NCI-H82 (cell line): ENCODE results near the gene VASN.
A peak's percentile ranks its signal among the peaks of the same experiment; 100 is the strongest.

Source experiments
- DNase-seq: peaks from one replicate; lab custom pipeline; 2025; lab: John Stamatoyannopoulos, UW

Gene VASN

GRCh38 chr16:4337540-4338088, 34.0 kb upstream of the VASN start:
- DNase-seq, result peak; percentile 19

GRCh38 chr16:4338125-4338582, 33.5 kb upstream of the VASN start:
- DNase-seq, result no peak

GRCh38 chr16:4338712-4339299, 32.8 kb upstream of the VASN start:
- DNase-seq, result no peak

- DNase-seq, result no peak
Measured at GRCh38 chr16:4339455-4339854, 32.2 kb upstream of the VASN start.

GRCh38 chr16:4339909-4340308, 31.7 kb upstream of the VASN start:
- DNase-seq, result no peak

GRCh38 chr16:4340443-4340842, 31.2 kb upstream of the VASN start:
- no peak for DNase-seq

DNA sequence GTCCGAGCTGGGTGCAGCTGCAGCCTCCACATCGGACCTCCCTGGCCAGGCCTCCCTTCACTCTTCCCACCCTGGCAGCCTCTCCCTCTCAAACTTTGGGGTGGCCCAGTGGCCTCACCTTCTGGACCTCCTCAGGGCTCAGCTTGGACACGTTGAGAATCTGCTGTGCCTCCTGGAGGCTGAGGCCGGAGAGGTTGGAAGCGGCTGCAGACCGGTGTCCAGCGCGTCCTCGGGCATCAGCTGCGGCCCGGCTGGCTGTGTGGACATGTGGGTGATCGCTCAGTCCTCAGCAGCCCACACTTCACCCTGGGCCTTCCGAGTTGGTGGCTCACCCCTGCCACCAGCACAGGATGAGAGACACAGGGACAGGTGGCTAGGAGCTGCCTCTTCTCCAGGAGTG, 30.4 kb upstream of the VASN start:
- DNase-seq, result no peak

GRCh38 chr16:4342866-4343744, 28.5 kb upstream of the VASN start:
- no peak for DNase-seq

- peak; percentile 30 for DNase-seq
Measured at GRCh38 chr16:4344300-4344982, 27.2 kb upstream of the VASN start.

- no peak for DNase-seq
Measured at GRCh38 chr16:4344983-4345835, 26.4 kb upstream of the VASN start.

GRCh38 chr16:4345836-4346781, 25.5 kb upstream of the VASN start:
- no peak for DNase-seq

DNA sequence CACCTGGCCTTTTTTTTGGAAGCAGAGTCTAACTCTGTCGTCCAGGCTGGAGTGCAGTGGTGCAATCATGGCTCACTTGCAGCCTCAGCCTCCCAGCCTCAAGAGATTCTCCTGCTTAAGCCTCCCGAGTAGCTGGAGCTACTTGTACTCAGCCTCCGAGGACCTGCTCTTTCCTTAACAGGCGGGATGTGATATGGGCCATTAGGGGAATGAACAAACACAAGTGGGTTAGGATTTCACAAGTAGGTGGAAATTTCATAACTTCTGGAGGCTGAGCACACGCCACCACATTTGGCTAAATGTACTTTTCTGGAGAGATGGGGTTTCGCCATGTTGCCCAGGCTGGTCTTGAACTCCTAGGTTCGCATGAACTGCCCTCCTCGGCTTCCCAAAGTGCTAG, 24.6 kb upstream of the VASN start:
- DNase-seq, result no peak

- no peak for DNase-seq
Measured at GRCh38 chr16:4347765-4348509, 23.7 kb upstream of the VASN start.

DNA sequence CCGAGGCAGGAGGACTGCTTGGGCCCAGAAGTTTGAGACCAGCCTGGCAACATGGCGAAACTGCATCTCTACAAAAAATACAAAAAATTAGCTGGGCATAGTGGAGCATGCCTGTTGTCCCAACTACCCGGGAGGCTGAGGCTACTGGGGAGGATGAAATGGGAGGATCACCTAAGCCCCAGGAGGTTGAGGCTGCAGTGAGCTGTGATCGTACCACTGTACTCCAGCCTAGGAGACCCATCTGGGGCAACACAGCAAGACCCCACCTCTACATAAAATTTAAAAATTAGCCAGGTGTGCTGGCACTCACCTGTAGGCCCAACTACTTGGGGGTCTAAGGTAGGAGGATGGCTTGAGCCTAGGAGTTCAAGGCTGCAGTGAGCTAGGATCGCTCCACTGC, 22.3 kb upstream of the VASN start:
- DNase-seq, result no peak

DNA sequence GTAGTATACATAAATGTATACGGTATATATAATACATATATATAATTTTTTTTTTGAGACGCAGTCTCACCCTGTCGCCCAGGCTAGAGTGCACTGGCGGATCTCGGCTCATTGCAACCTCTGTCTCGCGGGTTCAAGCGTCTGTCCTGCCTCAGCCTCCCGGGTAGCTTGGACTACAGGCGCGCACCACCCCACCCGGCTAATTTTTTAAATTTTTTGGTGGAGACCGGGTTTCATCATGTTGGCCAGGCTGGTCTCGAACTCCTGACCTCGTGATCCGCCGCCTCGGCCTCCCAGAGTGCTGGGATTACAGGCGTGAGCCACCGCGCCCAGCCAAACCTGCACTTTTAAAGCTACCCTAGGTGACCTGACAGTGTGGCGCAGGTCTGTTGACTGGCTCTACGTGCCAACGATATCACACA, 21.3 kb upstream of the VASN start:
- DNase-seq, result no peak

DNA sequence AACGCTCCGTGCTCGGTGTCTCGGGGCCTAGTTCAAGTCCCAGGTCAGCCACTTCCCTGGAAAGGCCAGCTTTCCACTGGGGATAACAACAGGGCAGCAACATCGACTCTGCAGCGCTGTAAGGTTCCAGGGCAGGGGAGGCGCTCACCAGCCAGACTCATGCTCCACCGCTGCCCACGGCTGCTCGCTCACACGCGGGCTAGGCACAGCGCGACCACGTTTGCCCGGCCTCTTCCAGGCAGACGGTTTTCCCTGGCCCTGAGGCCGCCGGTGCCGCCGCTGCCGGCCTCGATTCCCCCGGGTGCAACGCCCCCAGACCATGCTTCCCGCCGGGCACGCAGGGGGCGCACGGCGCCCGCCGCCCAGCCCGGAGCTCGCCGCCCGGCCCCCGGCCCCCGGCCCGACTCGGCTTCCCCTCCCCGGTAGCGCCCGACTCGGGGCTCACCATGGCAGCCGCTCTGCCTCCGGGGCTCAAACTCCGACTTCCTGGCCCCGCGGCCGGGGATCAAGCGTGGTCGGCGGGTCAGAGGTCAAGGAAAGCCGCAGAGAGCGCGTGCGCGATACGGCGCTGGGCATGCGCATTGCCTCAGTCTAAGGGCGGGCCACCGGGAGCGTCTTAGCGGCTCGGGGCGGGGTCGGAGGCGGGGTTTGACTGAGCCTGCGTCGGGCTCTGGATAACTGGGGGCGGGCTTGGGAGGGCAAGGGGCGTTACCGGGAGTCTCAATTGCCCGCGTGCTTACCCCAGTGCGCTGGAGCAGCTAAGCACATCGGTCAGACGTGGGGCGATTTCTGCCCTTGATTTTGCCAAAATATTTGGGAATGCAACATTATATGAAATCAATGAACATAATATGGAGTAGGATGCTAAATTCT, 20.6 kb upstream of the VASN start, which contains the start of gene PAM16:
Gene PAM16 (minus strand): TSS at position 535 of the 873 bp plus-strand sequence. CDS start 87 bp downstream, at position 448.
- peak; percentile 99 for DNase-seq

GRCh38 chr16:4351880-4352279, 19.8 kb upstream of the VASN start:
- no peak for DNase-seq

DNA sequence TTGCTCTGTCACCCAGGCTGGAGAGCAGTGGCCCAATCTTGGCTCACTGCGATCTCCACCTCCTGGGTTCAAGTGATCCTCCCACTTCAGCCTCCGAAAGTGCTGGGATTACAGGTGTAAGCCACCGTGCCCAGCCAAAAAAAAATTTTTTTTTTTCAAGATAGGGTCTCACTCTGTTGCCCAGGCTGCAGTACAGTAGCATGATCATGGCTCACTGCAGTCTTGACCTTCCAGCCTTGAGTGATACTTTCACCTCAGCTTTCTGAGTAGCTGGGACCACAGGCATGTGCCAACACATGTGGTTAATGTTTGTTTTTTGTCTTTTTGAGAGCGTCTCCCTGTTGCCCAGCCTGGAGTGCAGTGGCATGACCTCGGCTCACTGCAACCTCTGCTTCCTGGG, 18.8 kb upstream of the VASN start:
- no peak for DNase-seq

- DNase-seq, result no peak
Measured at GRCh38 chr16:4353675-4354074, 18.0 kb upstream of the VASN start.
